Suppressor macrophage treated with lipopolysaccharide for 1 hour (primary cell): ENCODE data around the gene C1orf198.
"Not testable (repeated sequence)": the region's sequence is repeated elsewhere in the genome, so short reads cannot be mapped to it uniquely, and the experiment has no call there.

ENCODE experiments used
- DNase-seq, 3 donors: peaks; one replicate each; pipeline ENCODE4 v3.0.0-alpha.2; 2020 to 2022

Gene C1orf198

DNA sequence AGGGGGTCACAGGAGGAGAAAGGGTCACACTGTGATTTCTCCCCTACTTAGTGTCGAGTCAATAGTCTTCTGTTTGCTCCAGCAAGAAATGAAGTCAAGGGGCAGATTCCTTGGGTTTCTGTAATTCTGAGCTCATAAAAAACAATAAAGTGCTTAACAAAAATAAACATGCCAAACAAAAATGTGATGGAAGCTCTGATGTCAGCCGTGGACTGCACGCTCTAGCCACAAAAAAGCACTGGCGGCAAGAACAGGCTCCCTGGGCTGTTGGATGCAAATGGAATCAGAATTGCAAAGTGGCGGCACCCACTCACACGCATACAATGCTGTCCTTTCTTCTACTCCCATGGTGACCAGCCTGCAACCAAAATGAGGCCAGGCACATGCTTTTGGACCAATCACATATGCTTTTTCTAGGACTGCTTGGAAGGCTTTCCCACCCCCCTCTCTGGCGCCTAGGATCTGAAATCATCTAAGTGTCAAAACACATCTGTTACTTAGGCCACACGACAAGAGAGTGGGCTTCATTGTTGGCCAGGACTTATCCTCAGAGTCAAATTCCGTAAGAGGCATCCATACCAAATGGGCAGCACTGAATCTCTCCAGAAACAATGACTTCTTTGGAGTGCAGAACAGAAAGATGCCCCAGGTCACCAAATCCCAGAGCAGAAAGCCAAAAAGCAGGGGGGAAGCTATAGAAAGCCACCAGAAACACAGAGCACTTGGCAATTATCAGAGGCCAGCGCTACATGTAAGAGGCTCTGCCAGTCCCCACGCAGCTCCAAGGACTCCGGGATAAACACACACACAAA, 9.2 kb downstream of the C1orf198 start:
- DNase-seq = no peak

DNA sequence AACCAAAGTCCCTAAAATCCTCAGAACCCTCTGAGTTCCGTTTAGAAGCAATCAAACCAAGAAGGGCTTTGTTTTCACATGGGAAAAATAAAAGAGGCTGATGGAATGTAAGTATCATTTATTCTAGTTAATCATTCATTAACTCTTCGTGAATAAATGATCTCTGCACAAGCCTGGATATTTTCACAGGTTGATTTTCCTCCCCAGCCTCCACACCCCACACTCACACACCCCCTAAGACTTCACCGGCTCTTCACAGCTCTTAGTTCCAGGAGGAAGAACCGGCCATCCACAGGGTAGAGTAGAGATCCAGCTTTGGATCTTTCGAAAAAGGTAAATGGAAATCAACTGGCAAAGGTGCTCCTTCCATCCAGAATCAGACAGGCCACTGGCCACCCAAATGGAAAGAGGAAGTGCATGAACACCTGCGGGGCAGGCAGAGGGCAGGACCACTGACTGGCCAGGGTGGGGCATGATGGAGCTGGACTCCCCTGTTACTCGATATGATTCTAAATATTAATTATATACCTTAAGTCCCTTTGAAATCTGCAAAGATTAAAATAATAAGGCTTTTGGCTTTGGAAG, 10.0 kb downstream of the C1orf198 start:
- DNase-seq = no peak

DNA sequence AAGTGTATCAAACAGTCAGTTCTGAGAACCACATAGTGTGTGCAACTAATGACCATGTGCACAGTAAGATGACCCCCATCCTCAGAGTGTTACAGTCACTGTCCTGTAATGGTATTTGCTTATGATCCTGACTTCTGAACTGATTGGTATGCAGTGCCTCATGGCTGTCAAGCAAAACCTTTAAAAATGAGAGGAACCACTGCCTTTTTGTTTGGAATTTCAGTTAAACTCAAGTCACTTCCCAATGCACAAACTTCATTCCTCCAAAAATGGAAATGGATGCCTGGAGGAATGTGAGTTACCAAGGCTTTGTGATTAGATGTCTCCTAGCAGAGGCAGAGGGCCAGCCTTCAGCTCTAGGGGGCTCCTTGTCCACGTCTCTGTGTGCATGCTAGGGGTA, 10.5 kb downstream of the C1orf198 start:
- no peak for DNase-seq

DNA sequence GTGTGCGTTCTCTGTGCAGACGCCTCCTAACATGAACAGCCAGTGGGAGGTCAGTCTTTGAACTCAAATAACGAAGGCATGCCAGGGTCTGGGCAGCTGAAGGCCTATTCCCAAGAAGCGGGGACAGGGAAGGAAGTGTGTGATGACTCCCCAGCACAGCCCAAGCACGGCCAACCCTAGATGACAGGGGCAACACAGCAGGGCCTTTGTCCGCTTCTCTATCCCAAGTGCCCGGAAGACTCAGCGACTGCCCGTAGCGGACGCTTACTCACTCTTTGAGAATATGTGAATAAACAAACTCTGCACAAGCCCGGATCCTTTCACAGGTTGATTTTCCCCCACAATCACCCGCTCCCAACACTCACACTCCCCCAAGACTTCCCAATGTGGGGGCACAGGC, 11.2 kb downstream of the C1orf198 start:
- no peak for DNase-seq

DNA sequence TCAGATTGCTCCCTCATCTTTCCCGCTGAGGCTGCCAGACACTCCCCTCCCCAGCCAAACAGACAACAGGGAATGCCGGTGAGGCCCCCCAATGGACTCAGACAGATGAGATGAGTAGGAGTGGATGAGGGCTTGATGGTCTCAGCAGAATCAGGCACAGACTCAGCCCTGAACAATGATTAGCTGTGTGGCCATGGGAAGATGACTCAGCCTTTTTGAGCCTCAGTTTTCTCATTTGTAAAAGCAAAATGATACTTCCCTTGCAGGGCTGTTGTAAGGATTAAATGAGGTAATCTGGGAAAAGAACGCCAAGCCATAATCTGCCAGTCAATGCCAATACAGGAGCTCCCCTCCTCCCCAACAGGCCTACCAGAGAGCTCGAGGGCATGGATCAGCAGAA, 12.4 kb downstream of the C1orf198 start:
- DNase-seq = no peak

DNA sequence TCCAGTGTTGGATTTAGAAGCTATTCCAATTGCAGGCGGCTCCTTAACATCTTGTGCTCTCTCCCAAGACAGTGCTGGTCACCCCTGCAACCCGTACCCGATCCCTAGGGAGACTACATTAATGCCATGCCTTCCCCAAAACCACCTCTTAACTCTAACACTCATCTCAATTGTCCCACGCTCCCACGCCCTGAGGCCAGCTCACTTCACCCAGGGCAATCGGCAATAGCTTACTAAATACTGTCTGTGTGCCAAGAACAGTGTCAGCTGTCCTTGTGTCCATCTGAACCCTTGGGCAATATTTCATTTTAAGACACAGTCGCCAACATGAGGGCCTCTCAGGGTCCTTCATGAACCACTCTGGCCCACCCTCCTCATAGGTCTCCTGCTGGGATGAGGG, 13.9 kb downstream of the C1orf198 start:
- DNase-seq = no peak

DNA sequence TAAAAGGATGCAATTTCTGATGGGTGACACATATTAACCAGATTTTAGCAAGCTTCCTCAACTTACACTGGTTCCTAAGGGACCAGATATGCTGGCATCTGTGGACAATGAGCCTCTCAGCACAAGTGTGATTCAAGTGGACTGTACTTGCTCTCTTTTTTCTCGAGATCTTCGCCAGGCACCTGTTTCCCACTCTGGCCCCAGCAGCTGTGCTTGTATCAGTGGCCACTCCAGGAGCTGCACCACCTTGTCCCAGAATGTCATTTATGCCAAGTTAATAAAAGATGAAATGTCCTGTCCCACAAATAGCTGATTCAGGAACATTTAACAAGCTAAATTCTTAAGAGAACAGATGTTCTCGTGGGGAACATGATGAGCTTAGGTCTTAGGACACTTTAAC, 14.6 kb downstream of the C1orf198 start:
- DNase-seq = no peak

DNA sequence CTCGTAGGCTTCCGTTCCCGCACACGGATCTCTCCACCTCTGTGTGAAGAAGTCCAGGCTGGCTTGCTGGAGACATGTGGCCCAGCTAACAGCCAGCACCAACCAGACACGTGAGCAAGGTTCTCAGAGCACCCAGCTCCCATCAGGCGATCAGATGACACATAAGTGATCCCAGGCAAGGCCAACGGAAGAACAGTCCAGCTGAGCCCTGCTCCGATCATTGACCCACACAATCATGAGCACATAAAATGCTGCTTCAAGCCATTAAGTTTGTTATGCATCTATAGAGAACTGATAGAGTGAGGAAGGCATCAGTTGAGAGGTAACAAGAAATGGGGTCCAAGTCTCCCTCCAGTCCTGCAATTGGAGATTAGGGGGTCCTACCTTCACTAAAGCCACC, 15.4 kb downstream of the C1orf198 start:
- DNase-seq = no peak

DNA sequence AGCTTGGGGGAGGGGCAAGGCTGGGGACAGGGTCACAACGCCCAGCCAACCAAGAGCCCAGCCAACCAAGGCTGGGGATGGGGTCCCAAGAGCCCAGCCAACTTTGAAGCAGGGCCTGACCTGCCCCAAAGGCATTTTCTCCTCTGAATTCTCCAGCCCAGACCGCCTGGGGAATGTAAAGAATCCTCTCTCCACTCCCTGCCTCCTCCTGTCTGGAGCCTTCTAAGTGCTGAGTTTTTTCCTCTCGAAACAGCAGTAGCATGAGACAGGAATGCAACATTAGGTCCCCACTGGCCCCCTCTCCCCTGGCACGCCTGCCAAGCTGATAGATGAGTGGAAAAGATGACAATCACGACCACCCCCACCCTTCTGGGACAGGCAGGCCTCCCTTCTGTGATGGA, 17.0 kb downstream of the C1orf198 start:
- no peak for DNase-seq

DNA sequence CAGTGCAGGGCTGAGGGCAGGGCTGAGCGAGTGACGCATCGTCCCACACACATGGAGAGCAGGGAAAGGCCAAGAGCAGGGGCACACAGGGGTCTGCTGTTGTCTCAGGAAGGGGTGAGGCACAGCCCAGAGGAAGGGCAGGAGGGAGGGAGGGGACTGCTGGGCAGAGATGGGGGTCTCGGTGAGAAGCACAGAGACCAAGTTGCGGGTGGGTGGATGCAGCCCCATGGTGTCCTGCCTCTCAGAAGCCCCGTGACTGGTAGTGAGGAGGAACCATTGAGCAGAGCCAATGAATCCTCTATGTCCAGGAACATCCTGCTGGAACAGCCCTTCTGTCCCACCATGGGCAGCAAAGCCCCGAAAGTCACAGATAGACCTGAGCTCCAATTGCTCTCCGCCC, 17.8 kb downstream of the C1orf198 start:
- DNase-seq = no peak

DNA sequence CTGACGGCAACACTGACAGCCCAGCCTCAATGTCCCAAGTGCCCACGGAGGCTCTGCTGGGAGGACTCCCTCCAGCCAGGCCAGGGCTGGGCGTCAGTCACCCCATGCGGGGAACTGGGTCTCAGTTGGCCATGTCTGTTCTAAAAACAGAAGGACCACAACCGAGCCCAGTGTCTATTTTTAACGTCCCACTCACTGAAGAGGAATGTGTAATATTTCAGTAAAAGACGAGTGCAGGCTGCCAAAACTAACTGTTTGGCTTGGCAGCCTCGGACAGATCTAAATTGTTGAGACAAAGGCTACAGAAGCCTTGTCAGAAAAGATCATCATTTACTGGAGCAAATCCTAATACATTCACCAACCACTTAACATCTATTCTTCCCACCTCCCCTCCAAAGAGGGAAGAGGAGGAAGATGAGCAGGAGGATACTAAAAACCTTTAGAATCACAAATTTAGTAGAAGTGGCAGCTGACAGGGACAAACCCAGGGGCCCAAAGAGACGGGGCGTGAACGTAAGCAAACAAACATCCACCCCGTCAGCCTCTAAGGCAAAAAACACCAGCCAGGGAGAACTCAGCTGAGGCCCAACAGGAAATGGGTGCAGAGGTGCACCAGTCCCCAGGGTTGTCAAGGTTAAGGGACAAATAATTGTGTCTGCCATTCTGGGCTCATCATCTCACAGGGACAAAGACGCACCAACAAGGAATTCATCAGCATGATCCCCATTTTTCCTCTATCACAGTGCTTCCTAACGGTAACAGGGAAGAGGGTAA, 18.7 kb downstream of the C1orf198 start:
- no peak for DNase-seq

DNA sequence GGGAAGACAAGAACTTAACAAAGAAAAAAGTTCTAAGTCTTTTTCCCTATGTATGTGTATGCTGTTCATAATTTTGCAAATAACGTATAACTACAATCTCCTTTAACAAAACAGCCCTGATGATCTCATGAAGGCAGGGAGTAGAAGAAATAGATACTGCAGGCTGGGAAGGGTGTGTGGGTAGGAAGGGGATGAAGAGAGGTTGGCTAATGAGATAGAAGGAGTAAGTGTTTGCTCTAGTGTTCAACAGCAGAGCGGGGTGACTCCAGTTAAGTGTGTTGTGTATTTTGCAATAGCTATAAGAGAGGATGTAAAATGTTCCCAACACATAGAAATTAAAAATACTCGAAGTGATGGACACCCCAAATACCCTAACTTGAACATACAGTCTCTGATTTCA, 20.1 kb downstream of the C1orf198 start:
- no peak for DNase-seq

DNA sequence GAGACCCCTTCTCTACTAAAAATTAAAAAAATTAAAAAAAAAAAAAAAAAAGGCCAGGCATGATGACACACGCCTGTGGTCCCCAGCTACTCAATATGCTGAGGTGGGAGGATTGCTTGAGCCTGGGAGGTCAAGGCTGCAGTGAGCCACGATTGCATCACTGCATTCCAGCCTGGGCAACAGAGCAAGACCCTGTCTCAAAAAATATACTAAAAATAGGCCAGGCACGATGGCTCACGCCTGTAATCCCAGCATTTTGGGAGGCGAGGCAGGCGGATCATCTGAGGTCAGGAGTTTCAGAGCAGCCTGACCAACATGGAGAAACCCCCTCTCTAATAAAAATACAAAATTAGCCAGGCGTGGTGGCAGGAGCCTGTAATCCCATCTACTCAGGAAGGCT, 23.1 kb downstream of the C1orf198 start:
- not testable (repeated sequence) for DNase-seq

DNA sequence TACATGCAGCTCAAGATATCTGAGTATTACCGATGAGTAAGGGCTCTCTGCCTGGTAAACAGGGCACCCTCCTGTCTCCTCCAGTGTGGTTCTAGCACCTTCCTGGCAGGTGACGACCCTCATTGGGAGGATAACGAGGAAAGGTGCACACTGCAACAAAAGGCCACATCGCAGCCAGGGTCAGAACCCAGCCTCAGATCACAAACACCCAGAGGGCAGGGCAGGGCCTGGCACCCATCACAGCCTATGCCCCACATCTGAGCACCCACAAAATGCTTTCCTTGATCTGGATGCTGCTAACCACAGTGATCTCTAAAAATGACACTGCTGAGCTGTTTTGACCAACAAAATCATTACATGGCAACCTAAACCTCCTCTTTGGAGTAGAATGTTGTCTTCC, 23.8 kb downstream of the C1orf198 start:
- DNase-seq = no peak

DNA sequence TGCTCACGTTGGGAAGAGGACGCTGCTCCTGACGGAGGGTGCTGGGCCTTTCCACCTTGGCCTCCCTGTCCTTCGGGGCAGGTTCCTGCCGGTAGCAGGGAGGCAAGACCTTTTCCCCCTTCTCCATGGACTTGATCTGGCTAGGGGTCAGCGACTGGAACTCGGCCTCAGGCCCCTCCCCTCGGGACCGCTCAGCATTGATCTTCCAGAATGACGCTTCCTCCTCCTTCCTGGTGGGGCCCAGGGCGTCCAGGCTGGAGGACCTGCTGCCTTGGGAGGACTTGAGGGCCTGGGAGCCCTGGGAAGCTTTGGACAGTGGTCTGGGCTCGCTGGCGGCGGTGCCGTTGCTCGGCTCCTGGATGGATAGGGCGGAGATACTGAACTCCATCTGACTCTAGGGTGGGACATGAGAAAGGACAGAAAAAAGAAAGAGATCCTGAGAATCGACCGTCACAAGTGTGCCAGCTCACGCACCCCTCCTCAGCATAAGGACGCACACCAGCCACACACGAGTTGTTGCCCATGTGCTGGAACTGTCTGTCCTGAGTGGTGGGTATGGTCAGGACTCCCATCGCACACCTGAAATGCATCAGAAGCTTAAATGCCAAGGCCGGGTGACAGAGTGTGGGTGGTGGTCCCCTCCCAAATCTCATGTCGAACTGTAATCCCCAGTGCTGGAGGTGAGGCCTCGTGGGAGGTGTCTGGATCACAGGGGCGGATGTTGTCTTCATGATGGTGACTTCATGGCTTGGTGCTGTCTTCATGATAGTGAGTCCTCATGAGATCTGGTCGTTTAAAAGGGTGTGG, 24.6 kb downstream of the C1orf198 start:
- DNase-seq = no peak

DNA sequence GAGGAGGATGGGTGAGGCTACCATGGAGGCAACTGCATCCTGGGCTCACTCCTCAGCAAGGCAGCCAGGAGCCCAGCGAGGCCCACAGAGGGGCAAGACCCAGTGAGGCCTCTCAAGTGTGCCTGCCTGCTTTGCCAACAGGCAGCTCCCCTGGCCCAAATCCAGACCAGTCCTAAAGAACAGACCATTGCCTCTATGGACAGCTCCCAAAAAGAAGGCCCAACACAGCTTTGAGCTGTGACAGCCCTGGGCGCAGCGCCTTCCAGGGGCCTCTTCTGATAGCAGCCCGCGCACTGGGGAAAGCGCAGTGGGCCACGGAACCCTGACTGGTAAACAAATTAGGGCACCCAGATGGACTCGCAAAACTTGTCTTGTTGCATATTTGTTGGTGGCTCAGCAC, 25.5 kb downstream of the C1orf198 start:
- DNase-seq = no peak

DNA sequence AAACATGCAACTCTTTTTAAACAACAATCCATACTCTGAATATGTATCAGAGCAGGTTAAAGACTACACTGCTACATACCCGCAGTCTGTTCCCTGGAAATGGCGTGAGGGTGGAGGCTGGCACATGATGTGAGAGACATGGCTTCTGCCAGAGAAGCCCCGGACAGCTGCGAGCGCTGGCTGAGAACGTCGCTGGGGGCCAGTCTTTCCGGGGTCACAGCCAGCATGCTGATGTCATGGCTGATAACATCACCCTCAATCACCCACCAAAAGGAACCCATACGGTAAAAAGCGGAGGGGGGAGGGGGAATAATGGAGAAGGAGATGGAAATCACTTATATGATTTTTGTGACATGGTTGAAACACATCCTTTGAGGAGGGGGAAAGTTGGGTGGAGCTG, 29.1 kb downstream of the C1orf198 start:
- DNase-seq = no peak

DNA sequence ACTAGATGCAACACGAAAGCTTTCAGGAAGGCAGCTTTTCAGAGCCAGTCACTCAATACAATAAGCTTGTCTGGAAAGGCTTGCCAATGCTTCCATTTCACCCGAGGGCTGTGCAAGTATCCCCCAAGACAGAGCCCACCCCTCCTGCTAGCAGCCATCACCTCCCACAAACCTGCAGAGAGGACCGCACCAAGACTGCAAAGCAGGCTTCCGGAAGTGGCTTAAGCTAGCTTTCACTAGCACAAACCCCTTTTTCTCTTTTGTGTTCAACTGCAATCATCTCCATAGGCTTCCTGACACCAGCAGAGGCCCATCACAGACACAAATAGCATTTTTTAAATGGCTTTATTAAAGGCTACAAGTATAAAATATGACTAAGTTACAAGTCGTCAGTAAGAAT, 31.5 kb downstream of the C1orf198 start:
- no peak for DNase-seq

DNA sequence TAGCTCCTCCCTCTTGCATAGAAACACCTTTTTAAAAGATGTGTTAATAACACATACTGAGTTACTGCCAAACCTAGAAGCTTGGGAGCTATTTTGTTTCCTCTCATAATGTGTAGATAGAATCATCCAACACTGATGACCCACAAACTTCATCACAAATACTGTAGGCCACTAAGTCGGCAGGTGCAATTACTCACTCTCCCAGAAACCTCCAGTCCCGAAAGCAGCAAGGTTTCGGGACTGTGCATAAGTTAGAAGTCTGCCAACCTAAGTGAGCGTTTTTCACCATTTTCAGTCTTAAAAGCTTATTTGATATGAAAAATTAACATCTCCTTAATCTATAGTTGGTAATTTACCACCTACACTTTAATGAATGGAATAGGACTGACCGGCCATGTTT, 32.0 kb downstream of the C1orf198 start:
- DNase-seq = no peak

DNA sequence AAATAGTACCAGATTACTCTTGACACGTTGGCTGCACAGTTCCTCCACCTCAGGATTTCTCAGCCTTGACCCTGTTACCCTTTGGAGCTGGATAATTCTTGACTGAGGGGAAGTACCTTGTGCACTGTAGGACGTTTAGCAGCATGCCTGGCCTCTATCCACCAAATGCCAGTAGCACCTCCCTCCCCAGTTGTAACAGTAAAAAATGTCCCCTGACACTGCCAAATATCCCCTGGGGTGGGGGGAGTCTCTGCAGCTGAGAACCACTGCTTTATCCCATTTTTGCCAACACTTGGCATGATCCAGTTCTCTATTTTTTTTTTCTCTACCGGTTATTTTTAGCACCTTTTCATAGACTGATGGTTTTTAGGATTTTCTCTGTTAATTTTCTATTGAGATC, 34.0 kb downstream of the C1orf198 start:
- DNase-seq = no peak

DNA sequence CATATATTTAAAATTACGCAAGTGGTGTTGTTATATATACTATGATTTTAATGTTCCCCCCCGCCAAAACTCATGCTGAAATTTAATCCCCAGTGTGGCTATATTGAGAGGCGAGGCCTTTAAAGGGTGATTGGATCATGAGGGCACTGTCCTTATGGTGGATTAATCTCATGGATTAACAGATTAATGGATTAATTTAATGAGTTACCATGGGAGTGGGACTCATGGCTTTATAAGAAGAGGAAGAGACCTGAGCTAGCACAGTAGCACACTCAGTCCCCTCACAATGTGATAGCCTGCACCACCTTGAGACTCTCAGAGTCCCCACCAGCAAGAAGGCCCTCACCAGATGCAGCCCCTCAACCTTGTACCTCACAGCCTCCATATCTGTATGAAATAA, 34.8 kb downstream of the C1orf198 start:
- DNase-seq = no peak

DNA sequence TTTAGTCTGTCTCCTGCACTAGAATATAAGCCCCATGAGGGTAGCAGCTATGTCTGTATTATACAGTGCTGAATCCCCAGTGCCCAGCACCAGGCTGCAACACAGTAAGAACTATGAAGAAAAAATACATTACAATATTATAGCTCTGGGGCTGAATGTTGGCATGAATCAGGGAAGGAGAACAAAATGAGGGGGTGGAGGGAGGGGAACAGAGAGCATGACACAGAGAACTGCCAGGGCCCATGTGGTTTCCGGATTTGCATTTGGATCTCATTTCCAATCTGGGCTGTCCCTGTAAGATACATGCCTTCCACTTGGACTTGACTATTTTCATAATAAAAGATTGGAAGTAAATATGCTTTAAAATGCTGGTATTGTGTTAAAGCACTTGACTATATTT, 35.8 kb downstream of the C1orf198 start:
- DNase-seq = peak; percentile 64 to 71 (median 69)

DNA sequence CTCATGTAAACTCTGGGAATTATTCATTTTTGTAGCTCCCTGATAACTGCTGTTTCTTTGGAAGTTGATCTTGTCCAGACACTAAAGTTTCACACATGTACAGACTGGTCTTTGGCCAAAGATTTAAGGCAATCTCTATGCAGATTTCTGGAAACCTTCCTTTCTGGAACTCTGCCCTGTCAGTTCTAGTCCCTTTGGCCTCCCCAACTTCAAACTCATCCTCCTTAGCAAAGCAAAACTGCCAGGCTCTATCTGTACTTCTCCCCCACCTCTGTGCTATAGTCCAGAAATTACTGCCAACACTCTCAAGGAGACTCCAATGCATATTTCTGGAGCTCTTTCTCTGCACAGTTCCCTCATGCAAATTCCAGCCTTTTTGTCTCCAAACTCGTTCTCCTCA, 36.5 kb downstream of the C1orf198 start:
- DNase-seq = no peak
